ENCODE data around the gene SH3RF1.
"Not testable (repeated sequence)": the region's sequence is repeated elsewhere in the genome, so short reads cannot be mapped to it uniquely, and the experiment has no call there.

Gene SH3RF1

DNA sequence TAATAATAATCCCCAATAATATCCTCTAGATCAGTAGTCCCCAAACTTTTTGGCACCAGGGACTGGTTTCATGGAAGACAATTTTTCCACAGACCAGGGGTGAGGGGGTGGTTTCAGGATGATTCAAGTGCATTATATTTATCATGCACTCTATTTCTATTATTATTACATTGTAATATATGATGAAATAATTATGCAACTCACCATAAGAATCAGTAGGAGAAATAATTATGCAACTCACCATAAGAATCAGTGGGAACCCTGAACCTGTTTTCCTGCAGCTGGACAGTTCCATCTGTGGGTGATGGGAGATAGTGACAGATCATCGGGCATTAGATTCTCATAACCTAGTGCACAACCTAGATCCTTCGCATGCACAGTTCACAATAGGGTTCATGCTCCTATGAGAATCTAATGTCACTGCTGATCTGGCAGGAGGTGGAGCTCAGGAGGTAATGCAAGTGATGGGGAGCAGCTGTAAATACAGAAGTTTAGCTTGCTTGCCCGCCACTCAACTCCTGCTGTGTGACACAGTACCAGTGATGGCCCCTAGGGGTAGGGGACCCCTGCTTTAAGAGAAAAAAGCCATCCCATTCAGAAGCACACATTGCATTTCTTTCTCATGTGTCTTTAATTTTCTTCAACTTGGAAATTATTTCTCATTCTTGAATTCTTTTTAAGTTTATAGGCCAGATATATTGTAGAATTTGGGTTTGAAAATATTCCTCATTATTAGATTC lies 16.0 kb upstream of the SH3RF1 start:
- no peaks in the 10 kb centered on the region for H3K9me3 Mint-ChIP-seq
- no peak overlapping the region for H3K27ac Mint-ChIP-seq
- no peak overlapping the region for H3K4me3 Mint-ChIP-seq
- no peaks in the 10 kb centered on the region for H3K36me3 Mint-ChIP-seq
- H3K27me3 Mint-ChIP-seq, result peaks cover 5% of the 10 kb centered on the region
- no peaks in the 10 kb centered on the region for H3K4me1 Mint-ChIP-seq

DNA sequence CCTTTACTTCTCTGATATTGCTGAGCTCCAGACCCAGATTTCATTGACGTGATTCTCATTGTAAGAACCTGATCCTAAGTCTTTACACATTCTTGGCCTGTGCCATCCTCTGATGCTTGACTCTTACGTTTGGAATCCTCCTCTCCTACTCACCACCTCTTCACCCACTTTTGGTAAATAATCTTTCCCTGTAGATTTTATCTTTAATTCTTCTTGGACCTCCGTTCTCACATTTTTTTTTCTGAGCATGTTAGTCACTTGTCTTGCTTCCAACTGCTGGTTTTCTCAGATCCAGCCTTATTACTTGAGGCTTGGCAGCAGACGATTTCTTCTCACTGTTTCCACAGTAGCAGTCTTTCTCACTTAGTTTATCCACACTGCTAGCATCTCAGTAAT lies 12.4 kb upstream of the SH3RF1 start:
- no peak overlapping the region for H3K27ac Mint-ChIP-seq
- no peak overlapping the region for H3K4me3 Mint-ChIP-seq
- H3K4me1 Mint-ChIP-seq, result no peaks in the 10 kb centered on the region
- H3K36me3 Mint-ChIP-seq, result no peaks in the 10 kb centered on the region
- H3K9me3 Mint-ChIP-seq, result no peaks in the 10 kb centered on the region
- peaks cover 2% of the 10 kb centered on the region for H3K27me3 Mint-ChIP-seq

DNA sequence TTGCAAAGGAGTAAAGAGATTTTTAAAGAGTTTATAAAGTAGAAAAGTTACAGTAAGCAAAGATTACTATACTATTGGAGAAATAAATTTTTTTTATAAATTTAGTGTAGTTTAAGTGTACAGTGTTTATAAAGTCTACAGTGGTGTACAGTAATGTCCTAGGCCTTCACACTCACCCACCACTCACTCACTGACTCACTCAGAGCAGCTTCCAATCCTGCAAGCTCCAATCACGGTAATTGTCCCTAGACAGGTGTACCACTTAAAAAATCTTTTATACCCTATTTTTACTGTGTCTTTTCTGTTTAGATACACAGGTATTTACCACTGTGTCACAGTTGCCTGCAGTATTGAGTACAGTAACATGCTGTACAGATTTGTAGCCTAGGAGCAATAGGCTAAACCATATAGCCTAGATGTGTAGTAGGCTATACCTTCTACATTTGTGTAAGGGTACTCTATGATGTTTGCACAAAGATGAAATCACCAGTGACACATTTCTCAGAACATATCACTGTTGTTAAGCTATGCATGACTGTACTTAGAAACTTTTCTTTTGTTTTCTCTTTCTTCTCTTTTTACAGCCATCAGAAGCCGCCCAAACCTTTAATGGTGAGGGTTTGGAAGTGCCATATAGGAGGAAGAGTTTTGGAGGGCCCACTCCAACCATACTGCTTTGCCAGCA lies 11.8 kb upstream of the SH3RF1 start:
- no peaks in the 10 kb centered on the region for H3K9me3 Mint-ChIP-seq
- no peak overlapping the region for H3K4me3 Mint-ChIP-seq
- no peaks in the 10 kb centered on the region for H3K4me1 Mint-ChIP-seq
- no peak overlapping the region for H3K27ac Mint-ChIP-seq
- H3K36me3 Mint-ChIP-seq, result no peaks in the 10 kb centered on the region
- H3K27me3 Mint-ChIP-seq, result peaks cover 1% of the 10 kb centered on the region

DNA sequence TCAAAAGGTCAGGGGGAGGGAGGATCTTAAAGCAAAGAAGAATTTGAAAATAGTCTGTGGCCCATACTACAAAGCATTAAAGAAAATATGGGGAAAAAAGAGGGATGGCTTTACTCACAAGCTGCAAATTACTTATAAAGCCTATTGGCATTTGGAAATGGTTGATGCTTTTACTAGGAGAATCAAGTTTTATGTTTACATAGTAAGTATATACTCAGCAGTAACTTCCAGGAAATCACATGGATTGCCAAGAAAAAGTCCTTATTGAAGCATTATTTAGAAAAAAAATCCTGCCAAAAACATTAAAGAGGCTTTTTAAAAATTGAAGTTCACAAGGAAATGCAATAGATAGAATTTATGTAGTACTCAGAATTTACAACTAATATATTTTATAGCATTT lies 8.4 kb upstream of the SH3RF1 start:
- H3K27ac Mint-ChIP-seq, result no peak overlapping the region
- no peaks in the 10 kb centered on the region for H3K4me1 Mint-ChIP-seq
- H3K9me3 Mint-ChIP-seq, result no peaks in the 10 kb centered on the region
- no peak overlapping the region for H3K4me3 Mint-ChIP-seq
- no peaks in the 10 kb centered on the region for H3K36me3 Mint-ChIP-seq
- peaks cover 7% of the 10 kb centered on the region for H3K27me3 Mint-ChIP-seq

DNA sequence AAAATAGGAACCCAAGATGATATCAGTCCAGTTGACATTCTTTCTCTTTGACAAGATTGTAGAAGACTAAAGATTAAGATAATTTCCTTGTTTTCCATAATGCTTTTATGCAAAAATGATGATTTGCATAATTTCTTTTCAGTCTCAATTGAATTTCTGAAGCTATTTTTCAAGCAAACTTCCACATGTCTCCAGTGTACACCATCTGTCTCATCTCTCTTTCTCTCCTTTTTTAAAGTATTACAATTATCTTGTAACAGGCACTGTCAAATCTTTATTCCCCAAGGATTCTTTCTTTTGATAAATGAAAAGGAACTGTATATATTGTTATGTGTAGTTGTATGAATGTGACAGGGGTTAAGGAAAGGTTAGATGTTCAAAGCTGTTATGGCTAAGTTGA lies 7.9 kb upstream of the SH3RF1 start:
- Mint-ChIP-seq H3K27ac (no peak overlapping the region), H3K36me3 (no peaks in the 10 kb centered on the region), H3K9me3 (no peaks in the 10 kb centered on the region), H3K4me3 (no peak overlapping the region), H3K27me3 (peaks cover 7% of the 10 kb centered on the region), H3K4me1 (no peaks in the 10 kb centered on the region)

DNA sequence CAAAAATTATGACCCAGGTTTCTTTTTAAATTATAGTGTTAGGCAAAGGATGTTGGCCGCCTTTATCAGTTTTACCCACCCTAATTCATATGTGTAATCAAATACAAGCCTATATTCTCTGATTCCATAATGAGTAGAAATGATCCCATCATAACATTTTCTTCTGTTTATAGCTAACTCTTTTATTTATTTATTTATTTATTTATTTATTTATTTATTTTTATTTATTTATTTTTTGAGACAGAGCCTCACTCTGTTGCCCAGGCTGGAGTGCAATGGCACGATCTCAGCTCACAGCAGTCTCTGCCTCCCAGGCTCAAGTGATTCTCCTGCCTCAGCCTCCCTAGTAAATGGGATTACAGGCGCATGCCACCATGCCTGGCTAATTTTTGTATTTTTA lies 7.1 kb upstream of the SH3RF1 start:
- not testable (repeated sequence) for H3K4me3 Mint-ChIP-seq, H3K27me3 Mint-ChIP-seq, H3K4me1 Mint-ChIP-seq, H3K36me3 Mint-ChIP-seq, H3K9me3 Mint-ChIP-seq, H3K27ac Mint-ChIP-seq

DNA sequence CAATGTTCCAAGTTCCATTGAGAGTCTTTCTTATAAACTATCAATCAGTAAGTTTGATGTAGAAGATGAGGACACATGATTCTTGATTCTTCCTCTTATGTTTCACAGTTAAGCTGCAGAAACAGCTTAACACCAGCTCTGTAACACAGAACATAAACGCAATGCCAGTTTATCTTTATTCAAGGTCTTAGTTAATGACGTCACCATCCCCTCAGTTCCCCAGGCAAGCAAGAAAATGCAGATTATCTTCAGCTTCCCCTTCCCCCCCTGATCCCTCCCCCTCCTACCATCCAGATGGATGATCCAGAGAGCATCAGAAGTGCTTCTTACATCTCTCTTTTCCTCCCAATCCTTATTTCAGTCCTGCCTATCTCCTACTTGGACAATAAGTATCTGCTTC lies 4.4 kb upstream of the SH3RF1 start:
- Mint-ChIP-seq H3K27ac (no peak overlapping the region), H3K27me3 (peaks cover 19% of the 10 kb centered on the region), H3K4me3 (no peak overlapping the region), H3K9me3 (no peaks in the 10 kb centered on the region), H3K36me3 (no peaks in the 10 kb centered on the region), H3K4me1 (no peaks in the 10 kb centered on the region)

DNA sequence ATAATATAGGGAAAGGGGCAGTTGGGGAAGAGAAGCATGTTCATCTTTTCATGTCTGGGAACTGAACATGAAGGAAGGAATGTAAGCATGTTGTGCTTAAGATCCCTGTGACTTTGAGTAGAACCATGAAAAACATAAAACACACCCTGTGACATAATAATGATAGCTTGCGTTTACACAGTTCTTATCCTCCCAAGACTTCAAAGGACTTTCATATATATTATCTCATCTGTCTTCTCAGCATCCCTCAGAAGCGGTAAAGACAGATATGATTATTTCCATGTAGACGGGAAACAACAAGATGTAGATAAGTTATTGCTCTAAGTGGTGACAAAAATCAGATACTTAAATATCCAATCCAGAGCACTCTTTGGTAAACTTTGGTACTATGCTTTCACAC lies 3.3 kb upstream of the SH3RF1 start:
- Mint-ChIP-seq H3K27me3 (peaks cover 26% of the 10 kb centered on the region), H3K27ac (no peak overlapping the region), H3K36me3 (no peaks in the 10 kb centered on the region)

DNA sequence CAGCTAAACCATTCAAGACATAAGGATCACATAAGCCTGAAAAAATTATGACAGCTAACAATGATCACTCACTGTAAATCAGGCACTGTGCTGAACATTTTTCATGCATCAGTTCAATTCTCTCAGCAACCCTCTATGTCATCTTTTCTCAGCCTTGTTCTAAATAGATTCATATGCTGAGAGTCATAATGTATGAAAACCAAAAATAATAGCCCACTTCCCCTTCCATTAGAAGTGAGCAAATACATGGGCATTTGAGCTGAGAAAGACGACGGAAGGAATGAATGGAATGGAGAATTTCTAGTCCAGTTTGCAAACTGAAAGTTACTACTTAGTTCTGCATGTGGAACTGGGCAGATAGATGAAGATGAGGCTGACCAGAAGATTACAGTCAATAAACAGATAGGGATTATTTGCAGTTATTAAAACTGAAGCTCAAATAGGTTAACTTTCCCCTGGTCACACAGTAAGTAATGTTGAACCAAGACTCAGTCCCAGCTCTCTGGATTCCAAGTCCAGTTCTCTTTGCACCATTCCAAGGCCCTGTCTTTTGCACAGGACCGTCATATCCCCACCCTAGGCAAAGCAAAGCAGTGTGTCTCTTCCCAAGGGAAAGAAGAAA lies 1.6 kb upstream of the SH3RF1 start:
- no peaks in the 10 kb centered on the region for H3K36me3 Mint-ChIP-seq
- H3K9me3 Mint-ChIP-seq, result no peaks in the 10 kb centered on the region
- H3K27me3 Mint-ChIP-seq, result peaks cover 31% of the 10 kb centered on the region
- H3K4me3 Mint-ChIP-seq, result peak overlapping the region; percentile 40
- H3K4me1 Mint-ChIP-seq, result peaks cover 4% of the 10 kb centered on the region
- H3K27ac Mint-ChIP-seq, result no peak overlapping the region

More for the DNA sequence above, 3.3 kb upstream of the SH3RF1 start:
- no peak overlapping the region for H3K4me3 Mint-ChIP-seq
- H3K9me3 Mint-ChIP-seq, result no peaks in the 10 kb centered on the region
- H3K4me1 Mint-ChIP-seq, result peaks cover 4% of the 10 kb centered on the region

DNA sequence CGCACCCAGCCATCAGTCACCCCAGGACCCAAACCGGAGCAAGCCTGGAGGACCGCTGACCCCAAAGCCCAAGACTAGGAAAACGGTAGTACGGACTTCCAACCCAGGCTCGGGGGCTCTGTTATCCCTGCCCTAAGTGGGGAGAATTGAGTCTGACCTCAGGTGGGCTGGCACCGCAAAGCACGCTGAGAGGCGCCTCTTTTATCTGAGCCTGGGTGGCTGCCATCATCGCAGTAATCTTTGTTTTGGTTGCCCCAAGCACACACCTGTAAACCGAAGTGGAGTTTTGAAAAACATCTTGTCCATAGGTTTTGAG lies 894 bp upstream of the SH3RF1 start:
- H3K27ac Mint-ChIP-seq, result no peak overlapping the region
- peaks cover 4% of the 10 kb centered on the region for H3K4me1 Mint-ChIP-seq
- peaks cover 34% of the 10 kb centered on the region for H3K27me3 Mint-ChIP-seq
- no peaks in the 10 kb centered on the region for H3K9me3 Mint-ChIP-seq
- H3K4me3 Mint-ChIP-seq, result peak overlapping the region; percentile 40
- no peaks in the 10 kb centered on the region for H3K36me3 Mint-ChIP-seq

DNA sequence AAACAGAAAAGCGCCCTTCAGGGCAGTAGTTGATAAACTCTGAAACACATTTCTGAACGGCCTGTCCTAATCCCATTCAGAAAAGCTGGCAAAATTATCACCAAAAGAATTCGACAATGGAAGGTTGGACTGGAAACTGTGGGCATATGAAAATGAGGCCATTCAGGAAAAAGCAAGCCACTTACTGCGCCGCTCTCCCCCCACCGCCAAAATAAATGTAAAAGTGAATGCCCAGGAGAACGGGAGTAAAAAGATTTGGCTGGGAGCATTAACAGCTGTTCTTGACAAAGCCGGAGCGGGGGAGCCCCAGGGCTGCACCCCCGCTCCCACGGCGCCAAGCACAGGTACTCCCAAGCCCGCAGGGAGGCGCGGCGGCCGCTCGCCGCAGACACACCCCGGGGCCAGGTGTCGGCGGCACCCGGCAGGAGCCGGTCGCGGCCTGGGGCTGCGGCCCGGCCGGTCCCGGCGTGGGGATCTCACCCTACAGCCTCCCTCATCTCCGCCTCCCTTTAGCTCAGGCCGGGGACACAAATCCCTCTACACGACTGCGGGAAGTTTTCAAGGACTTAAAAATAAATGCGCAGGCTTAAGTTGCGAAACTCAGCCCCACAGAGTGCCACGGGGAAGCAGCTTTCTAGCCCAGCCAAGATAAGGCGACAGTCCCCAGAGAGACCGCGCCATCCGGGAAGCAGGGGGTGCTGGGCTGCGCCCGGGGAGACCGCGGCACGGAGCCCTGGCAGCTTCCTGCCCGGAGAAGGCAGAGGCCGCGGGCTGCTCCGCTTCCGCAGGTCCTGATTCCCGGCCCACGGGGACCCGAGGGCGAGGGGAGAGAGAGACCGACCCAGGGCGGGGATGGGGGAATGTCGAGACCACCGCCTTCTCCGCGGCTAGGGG lies 593 bp downstream of the SH3RF1 start:
- Mint-ChIP-seq H3K36me3 (no peaks in the 10 kb centered on the region), H3K27ac (no peak overlapping the region), H3K4me3 (peak overlapping the region; percentile 83), H3K4me1 (peaks cover 4% of the 10 kb centered on the region), H3K27me3 (peaks cover 36% of the 10 kb centered on the region), H3K9me3 (no peaks in the 10 kb centered on the region)

DNA sequence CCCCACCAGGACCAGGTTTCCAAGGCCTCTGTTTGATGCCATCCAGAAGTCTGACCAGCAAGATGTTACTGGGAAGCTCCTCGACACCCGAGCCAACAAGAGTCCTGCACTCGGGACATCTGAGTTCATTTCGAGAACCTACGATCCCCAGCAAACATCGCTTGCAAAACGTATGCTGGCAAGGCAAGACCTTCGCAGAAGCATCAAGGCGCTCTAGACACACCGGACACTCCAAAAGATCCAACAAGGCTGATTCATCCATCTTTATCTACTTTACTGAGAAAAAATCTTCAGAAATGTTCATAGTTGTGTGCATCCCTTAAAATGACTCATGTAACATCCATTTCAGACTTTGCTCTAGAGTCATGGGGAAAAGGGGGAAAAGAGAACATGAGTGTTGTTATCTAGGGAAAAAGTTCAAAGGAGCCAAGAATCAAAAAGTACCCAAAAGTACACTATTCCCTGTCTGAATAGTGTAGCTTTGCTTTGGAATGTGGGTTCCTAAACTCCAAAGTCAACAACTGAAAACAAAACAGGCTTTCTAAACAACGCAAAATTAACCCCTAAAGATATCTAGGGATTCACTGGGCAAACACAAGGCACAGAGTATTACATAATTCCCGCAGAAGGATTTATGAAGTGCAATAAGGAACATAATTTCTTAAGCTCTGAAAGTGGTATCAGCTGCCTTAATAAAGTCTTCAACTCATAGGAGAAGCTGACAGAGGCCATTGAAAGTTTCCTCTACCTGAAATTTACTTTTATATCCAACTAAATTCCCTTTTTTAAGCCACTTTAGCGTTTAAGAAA lies 1.6 kb downstream of the SH3RF1 start:
- no peaks in the 10 kb centered on the region for H3K9me3 Mint-ChIP-seq
- peaks cover 4% of the 10 kb centered on the region for H3K4me1 Mint-ChIP-seq
- H3K27ac Mint-ChIP-seq, result no peak overlapping the region
- peak overlapping the region; percentile 77 for H3K4me3 Mint-ChIP-seq
- H3K36me3 Mint-ChIP-seq, result no peaks in the 10 kb centered on the region
- H3K27me3 Mint-ChIP-seq, result peaks cover 35% of the 10 kb centered on the region

DNA sequence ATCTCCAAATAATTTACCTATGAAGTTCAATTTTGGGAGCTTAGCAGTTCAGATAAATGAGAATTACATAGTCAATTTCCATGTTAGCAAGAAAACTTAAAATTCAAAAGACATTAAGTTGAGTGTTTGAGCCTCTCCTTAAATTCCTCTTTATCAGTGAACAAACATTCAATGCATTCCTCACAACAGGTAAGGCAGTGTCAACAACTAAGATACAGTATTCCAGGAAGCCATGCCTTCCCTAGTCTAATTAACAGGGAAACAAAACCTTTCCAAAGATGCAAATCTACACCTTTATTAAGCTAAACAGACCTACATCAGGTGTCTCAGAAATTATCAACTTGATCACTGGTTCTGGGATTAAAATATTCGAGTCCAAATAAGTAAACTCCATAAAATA lies 3.7 kb downstream of the SH3RF1 start:
- Mint-ChIP-seq H3K4me1 (peaks cover 4% of the 10 kb centered on the region), H3K36me3 (no peaks in the 10 kb centered on the region), H3K27me3 (peaks cover 36% of the 10 kb centered on the region)

DNA sequence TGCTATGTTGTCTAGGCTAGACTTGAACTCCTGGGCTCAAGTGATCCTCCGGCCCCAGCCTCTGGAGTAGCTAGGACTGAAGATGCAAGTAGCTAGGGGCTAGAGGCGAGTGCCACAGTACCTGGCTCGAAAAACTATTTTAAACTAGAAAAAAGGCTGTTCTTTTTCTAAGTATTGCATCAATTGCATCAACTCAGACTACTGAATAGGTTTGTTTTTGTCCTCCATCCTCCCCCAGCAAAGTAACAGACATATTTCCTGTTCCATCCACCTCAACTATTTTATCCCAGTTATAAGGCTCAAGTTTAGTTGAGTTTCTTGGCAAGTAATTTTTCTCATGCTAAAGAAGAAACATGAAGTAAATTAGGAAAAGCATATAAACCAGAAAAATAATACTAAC lies 4.1 kb downstream of the SH3RF1 start:
- Mint-ChIP-seq H3K9me3 (no peaks in the 10 kb centered on the region), H3K27ac (no peak overlapping the region), H3K4me1 (peaks cover 4% of the 10 kb centered on the region), H3K27me3 (peaks cover 32% of the 10 kb centered on the region), H3K4me3 (no peak overlapping the region), H3K36me3 (no peaks in the 10 kb centered on the region)

More for the DNA sequence above, 3.7 kb downstream of the SH3RF1 start:
- Mint-ChIP-seq H3K9me3 (no peaks in the 10 kb centered on the region), H3K4me3 (no peak overlapping the region), H3K27ac (no peak overlapping the region)

DNA sequence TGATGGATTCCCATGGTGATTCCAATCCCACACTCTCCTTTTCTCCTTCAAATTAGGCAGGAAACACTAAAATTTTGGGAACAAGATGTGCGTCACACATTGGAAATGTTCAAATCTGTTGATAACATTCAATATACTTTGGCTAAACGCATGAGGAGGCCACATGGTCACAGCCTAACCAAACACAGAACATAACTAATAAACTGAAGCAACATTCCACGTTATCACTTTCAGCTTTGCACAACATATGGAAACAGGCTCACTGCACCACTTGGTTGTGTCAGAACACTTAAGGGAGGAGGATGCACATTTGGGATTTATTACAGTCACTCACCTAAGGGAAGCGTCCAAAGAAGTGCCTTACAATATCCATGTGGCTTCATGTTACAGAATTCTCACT lies 4.7 kb downstream of the SH3RF1 start:
- H3K4me1 Mint-ChIP-seq, result peaks cover 4% of the 10 kb centered on the region
- no peak overlapping the region for H3K4me3 Mint-ChIP-seq
- H3K36me3 Mint-ChIP-seq, result no peaks in the 10 kb centered on the region
- H3K27ac Mint-ChIP-seq, result no peak overlapping the region
- H3K27me3 Mint-ChIP-seq, result peaks cover 33% of the 10 kb centered on the region
- no peaks in the 10 kb centered on the region for H3K9me3 Mint-ChIP-seq
